Astrocyte (in vitro differentiated cells and primary cell): ENCODE data around the gene DTNA. TPM values are rescaled to one million over a fixed set of nuclear protein-coding genes. Genes with fewer than 3 reads are reported as not detected.

Experiments used
- DNase-seq: peaks from one replicate; pipeline ENCODE4 v3.0.0-alpha.2; 2010; ENCODE audit warnings: low read depth
- FAIRE-seq: peaks from 2 replicates; lab custom pipeline; 2011; peaks lifted over from hg19 to GRCh38; lab: Jason Lieb, UNC
- H2AFZ ChIP-seq: 2 replicates; pipeline ENCODE4 v1.6.0; 2012; ENCODE audit warnings: low read depth, low read length, inconsistent platforms
- H3K27ac ChIP-seq: 2 replicates; pipeline ENCODE4 v1.5.1; 2011; ENCODE audit warnings: low read depth, low read length, inconsistent platforms
- H3K27me3 ChIP-seq: 2 replicates; pipeline ENCODE4 v1.6.0; 2011; ENCODE audit warnings: low read length, inconsistent platforms; ENCODE audit not compliant: insufficient read depth
- H3K36me3 ChIP-seq: 2 replicates; pipeline ENCODE4 v1.5.1; 2011; ENCODE audit warnings: low read length, inconsistent platforms; ENCODE audit not compliant: insufficient read depth
- H3K4me1 ChIP-seq: 2 replicates; pipeline ENCODE4 v1.5.1; 2011; ENCODE audit warnings: low read length, inconsistent platforms; ENCODE audit not compliant: insufficient read depth
- H3K4me2 ChIP-seq: 2 replicates; pipeline ENCODE4 v1.6.0; 2012; ENCODE audit warnings: low read length, inconsistent platforms
- H3K4me3 ChIP-seq: 2 replicates; pipeline ENCODE4 v1.5.1; 2011; ENCODE audit warnings: low read depth, mild to moderate bottlenecking, low read length, inconsistent platforms; ENCODE audit not compliant: insufficient read depth
- H3K79me2 ChIP-seq: 2 replicates; pipeline ENCODE4 v1.6.0; 2012; ENCODE audit warnings: mild to moderate bottlenecking, low read length, inconsistent platforms; ENCODE audit not compliant: insufficient read depth
- H3K9ac ChIP-seq: 2 replicates; pipeline ENCODE4 v1.6.0; 2012; ENCODE audit warnings: mild to moderate bottlenecking, low read length, inconsistent platforms
- H3K9me3 ChIP-seq: 2 replicates; pipeline ENCODE4 v1.5.1; 2012; ENCODE audit warnings: low read depth, mild to moderate bottlenecking, low read length, inconsistent platforms; ENCODE audit not compliant: insufficient read depth
- H4K20me1 ChIP-seq: 2 replicates; pipeline ENCODE4 v1.6.0; 2012; ENCODE audit warnings: low read length, inconsistent platforms; ENCODE audit not compliant: insufficient read depth
- H3K27ac Mint-ChIP-seq: one replicate; pipeline ENCODE4 v1.8.0; 2021; ENCODE audit warnings: mild to moderate bottlenecking, mixed read lengths; ENCODE audit not compliant: unreplicated experiment
- H3K27me3 Mint-ChIP-seq: one replicate; pipeline ENCODE4 v1.8.0; 2021; ENCODE audit warnings: low read depth, mixed read lengths; ENCODE audit not compliant: unreplicated experiment
- H3K36me3 Mint-ChIP-seq: one replicate; pipeline ENCODE4 v1.8.0; 2021; ENCODE audit warnings: low read depth, mixed read lengths; ENCODE audit not compliant: unreplicated experiment
- H3K4me1 Mint-ChIP-seq: one replicate; pipeline ENCODE4 v1.8.0; 2021; ENCODE audit warnings: low read depth, mixed read lengths; ENCODE audit not compliant: unreplicated experiment
- H3K4me3 Mint-ChIP-seq: one replicate; pipeline ENCODE4 v1.8.0; 2021; ENCODE audit warnings: mild to moderate bottlenecking, moderate library complexity, mixed read lengths; ENCODE audit not compliant: unreplicated experiment
- H3K9me3 Mint-ChIP-seq: one replicate; pipeline ENCODE4 v1.8.0; 2021; ENCODE audit warnings: mild to moderate bottlenecking, mixed read lengths; ENCODE audit not compliant: unreplicated experiment
- EZH2 ChIP-seq: IDR thresholded peaks from 2 replicates; pipeline ENCODE4 v1.6.1; 2012; ENCODE audit warnings: mild to moderate bottlenecking, low read length, inconsistent platforms; ENCODE audit not compliant: insufficient read depth
- total RNA-seq: library from RNA; stranded (reverse); gene quantifications from 2 replicates; pipeline ENCODE4 v1.2.1, GENCODE V29; 2021
- TF ChIP-seq, protein P1 (sequence below): IDR thresholded peaks from 2 replicates; pipeline ENCODE4 v1.5.1; 2011; ENCODE audit warnings: low read depth, mild to moderate bottlenecking, inconsistent platforms, low read length, moderate library complexity; ENCODE audit not compliant: insufficient read depth

The DTNA gene
- total RNA-seq, 1 donor from 2014 or later, result 41.1 TPM

DNA sequence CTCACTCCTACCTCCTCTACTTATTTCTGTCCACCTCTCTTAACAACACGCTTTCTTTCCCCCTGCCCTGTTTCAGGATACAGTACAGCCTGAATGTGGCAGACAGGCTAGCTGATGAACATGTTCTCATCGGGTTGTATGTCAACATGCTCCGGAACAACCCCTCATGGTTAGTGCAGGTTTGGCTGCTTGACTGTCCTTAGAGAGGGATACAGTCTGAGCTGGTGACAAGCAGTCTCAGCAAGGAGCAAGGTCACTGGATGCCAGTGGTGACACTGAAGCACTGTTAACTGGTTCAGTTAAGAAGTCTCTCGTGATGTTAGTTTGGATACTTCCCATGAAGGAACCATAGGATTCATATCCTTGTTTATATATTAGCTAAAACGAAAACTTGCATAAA is 128.6 kb downstream of the DTNA start:
- no peak for FAIRE-seq
- H3K4me3 ChIP-seq, result no peak overlapping the region
- no peaks in the 10 kb centered on the region for H3K27me3 Mint-ChIP-seq

DNA sequence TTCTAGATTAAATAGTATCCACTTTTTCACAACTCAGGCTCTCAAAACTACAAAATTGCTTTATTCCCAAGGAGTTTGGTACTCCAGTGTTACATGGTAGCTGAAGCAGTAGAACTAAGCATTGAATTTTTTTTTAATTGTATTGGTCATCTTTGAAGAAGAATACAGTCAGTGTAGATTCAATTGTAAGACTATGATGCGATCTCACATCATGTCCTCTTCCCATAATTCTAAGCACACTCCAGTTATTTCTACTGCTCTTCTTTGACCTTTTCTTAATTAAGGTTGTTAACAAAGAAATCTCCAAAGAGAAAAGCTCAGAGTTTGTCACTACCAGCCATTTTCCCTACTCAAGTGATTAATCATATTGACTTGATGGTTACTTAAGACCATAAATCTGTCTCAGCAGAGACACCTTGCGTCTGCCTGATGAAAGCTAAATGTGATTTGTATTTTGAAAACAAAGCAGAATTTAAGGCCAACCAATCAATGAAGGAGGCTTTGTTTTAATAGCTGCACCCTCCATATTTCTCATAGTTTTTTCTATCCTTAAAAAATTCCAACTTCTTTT is 130.2 kb downstream of the DTNA start:
- TF ChIP-seq, protein P1, sequence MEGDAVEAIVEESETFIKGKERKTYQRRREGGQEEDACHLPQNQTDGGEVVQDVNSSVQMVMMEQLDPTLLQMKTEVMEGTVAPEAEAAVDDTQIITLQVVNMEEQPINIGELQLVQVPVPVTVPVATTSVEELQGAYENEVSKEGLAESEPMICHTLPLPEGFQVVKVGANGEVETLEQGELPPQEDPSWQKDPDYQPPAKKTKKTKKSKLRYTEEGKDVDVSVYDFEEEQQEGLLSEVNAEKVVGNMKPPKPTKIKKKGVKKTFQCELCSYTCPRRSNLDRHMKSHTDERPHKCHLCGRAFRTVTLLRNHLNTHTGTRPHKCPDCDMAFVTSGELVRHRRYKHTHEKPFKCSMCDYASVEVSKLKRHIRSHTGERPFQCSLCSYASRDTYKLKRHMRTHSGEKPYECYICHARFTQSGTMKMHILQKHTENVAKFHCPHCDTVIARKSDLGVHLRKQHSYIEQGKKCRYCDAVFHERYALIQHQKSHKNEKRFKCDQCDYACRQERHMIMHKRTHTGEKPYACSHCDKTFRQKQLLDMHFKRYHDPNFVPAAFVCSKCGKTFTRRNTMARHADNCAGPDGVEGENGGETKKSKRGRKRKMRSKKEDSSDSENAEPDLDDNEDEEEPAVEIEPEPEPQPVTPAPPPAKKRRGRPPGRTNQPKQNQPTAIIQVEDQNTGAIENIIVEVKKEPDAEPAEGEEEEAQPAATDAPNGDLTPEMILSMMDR, result no peak
- TF ChIP-seq EZH2, result no peak
- Mint-ChIP-seq H3K4me3 (no peak overlapping the region), H3K4me1 (peaks cover 5% of the 10 kb centered on the region), H3K9me3 (no peaks in the 10 kb centered on the region), H3K27me3 (no peaks in the 10 kb centered on the region), H3K36me3 (peaks cover under 1% of the 10 kb centered on the region), H3K27ac (no peak overlapping the region)
- DNase-seq (no peak), FAIRE-seq (no peak)
- Histone ChIP-seq H2AFZ (no peak overlapping the region), H4K20me1 (no peaks in the 10 kb centered on the region), H3K79me2 (no peaks in the 10 kb centered on the region), H3K27ac (no peak overlapping the region), H3K9ac (no peak overlapping the region), H3K9me3 (no peaks in the 10 kb centered on the region), H3K4me2 (no peak overlapping the region), H3K36me3 (no peaks in the 10 kb centered on the region), H3K27me3 (no peaks in the 10 kb centered on the region), H3K4me1 (no peaks in the 10 kb centered on the region), H3K4me3 (no peak overlapping the region)

More for the DNA sequence above, 128.6 kb downstream of the DTNA start:
- H4K20me1 ChIP-seq, result no peaks in the 10 kb centered on the region
- H3K27ac ChIP-seq, result no peak overlapping the region
- no peaks in the 10 kb centered on the region for H3K79me2 ChIP-seq
- no peak overlapping the region for H2AFZ ChIP-seq
- H3K9me3 ChIP-seq, result no peaks in the 10 kb centered on the region
- H3K4me1 Mint-ChIP-seq, result peaks cover 5% of the 10 kb centered on the region
- H3K9me3 Mint-ChIP-seq, result no peaks in the 10 kb centered on the region
- no peaks in the 10 kb centered on the region for H3K27me3 ChIP-seq
- H3K27ac Mint-ChIP-seq, result no peak overlapping the region
- TF ChIP-seq, protein P1, result no peak
- no peak for TF ChIP-seq EZH2
- no peak overlapping the region for H3K4me2 ChIP-seq
- no peak for DNase-seq
- no peaks in the 10 kb centered on the region for H3K4me1 ChIP-seq
- H3K9ac ChIP-seq, result no peak overlapping the region
- H3K36me3 Mint-ChIP-seq, result peaks cover 7% of the 10 kb centered on the region
- no peaks in the 10 kb centered on the region for H3K36me3 ChIP-seq
- H3K4me3 Mint-ChIP-seq, result no peak overlapping the region

- Histone ChIP-seq H3K9ac (no peak overlapping the region), H3K27me3 (no peaks in the 10 kb centered on the region), H3K4me2 (no peak overlapping the region), H4K20me1 (no peaks in the 10 kb centered on the region), H3K36me3 (no peaks in the 10 kb centered on the region), H3K27ac (no peak overlapping the region), H2AFZ (no peak overlapping the region), H3K4me3 (no peak overlapping the region), H3K79me2 (no peaks in the 10 kb centered on the region), H3K9me3 (no peaks in the 10 kb centered on the region), H3K4me1 (no peaks in the 10 kb centered on the region)
- TF ChIP-seq EZH2, result no peak
- TF ChIP-seq, protein P1, result no peak
- no peak overlapping the region for H3K4me3 Mint-ChIP-seq
- no peaks in the 10 kb centered on the region for H3K9me3 Mint-ChIP-seq
- no peak for DNase-seq
- FAIRE-seq, result no peak
- H3K36me3 Mint-ChIP-seq, result no peaks in the 10 kb centered on the region
- H3K27ac Mint-ChIP-seq, result no peak overlapping the region
- peaks cover 5% of the 10 kb centered on the region for H3K4me1 Mint-ChIP-seq
- H3K27me3 Mint-ChIP-seq, result no peaks in the 10 kb centered on the region
Observed at GRCh38 chr18:34841891-34842290, 131.8 kb downstream of the DTNA start.
